ENCODE data around the gene IFTAP.

Gene IFTAP

GRCh38 chr11:36565031-36565610, 29.2 kb upstream of the IFTAP start:
- DNase-seq (ENCODE audit: extremely low read depth, low read depth): no peak
- H3K4me3 ChIP-seq (replicated peaks; ENCODE audit: low read depth, low read length): no peak overlapping the region
- no peak for TF ChIP-seq CTCF (IDR thresholded peaks at IDR 0.05; ENCODE audit: low read depth, low read length, missing control alignments)

- no peak overlapping the region for H3K4me3 ChIP-seq (replicated peaks; ENCODE audit: low read depth, low read length)
- DNase-seq (ENCODE audit: extremely low read depth, low read depth): no peak
- no peak for TF ChIP-seq CTCF (IDR thresholded peaks at IDR 0.05; ENCODE audit: low read depth, low read length, missing control alignments)
Measured at GRCh38 chr11:36566407-36567053, 27.8 kb upstream of the IFTAP start.

- H3K4me3 ChIP-seq (replicated peaks; ENCODE audit: low read depth, low read length): no peak within 1 kb of the TSS
- no peak for TF ChIP-seq CTCF (IDR thresholded peaks at IDR 0.05; ENCODE audit: low read depth, low read length, missing control alignments)
- no peak for DNase-seq (ENCODE audit: extremely low read depth, low read depth)
Measured at GRCh38 chr11:36567694-36568093, 26.6 kb upstream of the IFTAP start, which contains the start of gene RAG1. RAG1 (plus strand) TSS chr11:36568007; CDS start chr11:36573305, 5,298 bp downstream.

- no peak for TF ChIP-seq CTCF (IDR thresholded peaks at IDR 0.05; ENCODE audit: low read depth, low read length, missing control alignments)
- H3K4me3 ChIP-seq (replicated peaks; ENCODE audit: low read depth, low read length): no peak overlapping the region
- DNase-seq (ENCODE audit: extremely low read depth, low read depth): no peak
Measured at GRCh38 chr11:36569095-36569494, 25.2 kb upstream of the IFTAP start.

- no peak for TF ChIP-seq CTCF (IDR thresholded peaks at IDR 0.05; ENCODE audit: low read depth, low read length, missing control alignments)
- H3K4me3 ChIP-seq (replicated peaks; ENCODE audit: low read depth, low read length): no peak overlapping the region
- no peak for DNase-seq (ENCODE audit: extremely low read depth, low read depth)
Measured at GRCh38 chr11:36574486-36574885, 19.8 kb upstream of the IFTAP start.

GRCh38 chr11:36577373-36577772, 16.9 kb upstream of the IFTAP start:
- TF ChIP-seq CTCF (IDR thresholded peaks at IDR 0.05; ENCODE audit: low read depth, low read length, missing control alignments): no peak
- no peak for DNase-seq (ENCODE audit: extremely low read depth, low read depth)
- H3K4me3 ChIP-seq (replicated peaks; ENCODE audit: low read depth, low read length): no peak overlapping the region

All from HFF-Myc (cell line).